H1 (cell line): ENCODE data around the gene MARCHF9.

Experiments
- CHD7 ChIP-seq: fragments of 300-600 bp; sonication (generic); IDR thresholded peaks from 2 replicates; pipeline ENCODE4 v1.7.1; 2012; ENCODE audit warnings: low read length, moderate library complexity, mild to moderate bottlenecking, inconsistent platforms; ENCODE audit not compliant: insufficient replicate concordance
- CTCF ChIP-seq, 3 experiments: IDR thresholded peaks; 1 replicate in 2 of 3; 2 replicates in 1 of 3; pipeline versions ENCODE4 v1.5.1 to v1.6.1; 2011; ENCODE audit warnings: low read length in 3 of 3, mild to moderate bottlenecking in 3 of 3, inconsistent platforms in 2 of 3, low read depth in 1 of 3, moderate library complexity in 1 of 3; ENCODE audit not compliant: insufficient read depth in 1 of 3; ENCODE audit errors: control extremely low read depth in 1 of 3

GRCh38 chr12:57746025-57746424, 8.9 kb upstream of the MARCHF9 start:
- TF ChIP-seq CHD7 (no peak), CTCF (IDR thresholded peaks at IDR 0.05; ENCODE audit: control extremely low read depth in 1 of 3, insufficient read depth in 1 of 3, low read depth in 1 of 3, low read length in 3 of 3) (no peak)
